Activated T-helper 1 cell treated with Interleukin-2 at 50 U/mL for 16 hours (primary cell): ENCODE data around the gene DUSP18.
A peak's percentile ranks its signal among the peaks of the same experiment; 100 is the strongest.
"Not testable (repeated sequence)": the region's sequence is repeated elsewhere in the genome, so short reads cannot be mapped to it uniquely, and the experiment has no call there.

Experiments
- DNase-seq: peaks from one replicate; pipeline ENCODE4 v3.0.0-alpha.2; 2020; ENCODE audit warnings: low read depth

DUSP18 gene

GRCh38 chr22:30679895-30680690 lies 12.4 kb upstream of the DUSP18 start:
- not testable (repeated sequence) for DNase-seq

- DNase-seq, result not testable (repeated sequence)
Observed at GRCh38 chr22:30676565-30676964, 8.9 kb upstream of the DUSP18 start.

- DNase-seq, result no peak
Observed at GRCh38 chr22:30675436-30675835, 7.8 kb upstream of the DUSP18 start.

- DNase-seq, result no peak
Observed at GRCh38 chr22:30674482-30674881, 6.8 kb upstream of the DUSP18 start.

GRCh38 chr22:30673136-30673535 lies 5.5 kb upstream of the DUSP18 start:
- no peak for DNase-seq

- DNase-seq, result no peak
Observed at GRCh38 chr22:30671071-30671470, 3.4 kb upstream of the DUSP18 start.

- DNase-seq, result no peak
Observed at GRCh38 chr22:30668386-30668710, 673 bp upstream of the DUSP18 start.

GRCh38 chr22:30667107-30667493 lies 575 bp downstream of the DUSP18 start:
- DNase-seq, result no peak

GRCh38 chr22:30665786-30666185 lies 1.9 kb downstream of the DUSP18 start:
- DNase-seq, result no peak

- DNase-seq, result no peak
Observed at GRCh38 chr22:30665266-30665665, 2.4 kb downstream of the DUSP18 start.

GRCh38 chr22:30664798-30665197 lies 2.9 kb downstream of the DUSP18 start:
- DNase-seq, result no peak

GRCh38 chr22:30662040-30662439 lies 5.6 kb downstream of the DUSP18 start:
- DNase-seq, result no peak

- no peak for DNase-seq
Observed at GRCh38 chr22:30655532-30655931, 12.1 kb downstream of the DUSP18 start.

GRCh38 chr22:30654361-30654760 lies 13.3 kb downstream of the DUSP18 start:
- no peak for DNase-seq

- DNase-seq, result no peak
Observed at GRCh38 chr22:30652852-30653251, 14.8 kb downstream of the DUSP18 start.

- no peak for DNase-seq
Observed at GRCh38 chr22:30650508-30651116, 17.1 kb downstream of the DUSP18 start.

GRCh38 chr22:30649430-30650007 lies 18.2 kb downstream of the DUSP18 start:
- DNase-seq, result peak; percentile 60

- DNase-seq, result no peak
Observed at GRCh38 chr22:30648825-30649224, 18.9 kb downstream of the DUSP18 start.

- no peak for DNase-seq
Observed at GRCh38 chr22:30647536-30647935, 20.1 kb downstream of the DUSP18 start.

- no peak for DNase-seq
Observed at GRCh38 chr22:30646518-30647160, 21.0 kb downstream of the DUSP18 start.

- DNase-seq, result no peak
Observed at GRCh38 chr22:30643055-30643875, 24.4 kb downstream of the DUSP18 start.

GRCh38 chr22:30640839-30641430 lies 26.7 kb downstream of the DUSP18 start:
- DNase-seq, result no peak
